AG09319 (cell line): ENCODE data around the gene UNCX.

Experiments
- DNase-seq: peaks from one replicate; pipeline ENCODE4 v3.0.0-alpha.2; 2010; ENCODE audit warnings: low read depth; ENCODE audit errors: extremely low read depth
- TF ChIP-seq, protein P1 (sequence below): IDR thresholded peaks from 2 replicates; pipeline ENCODE4 v1.5.1; 2011; ENCODE audit warnings: low read depth, mild to moderate bottlenecking, inconsistent platforms, low read length, moderate library complexity

Gene UNCX

DNA sequence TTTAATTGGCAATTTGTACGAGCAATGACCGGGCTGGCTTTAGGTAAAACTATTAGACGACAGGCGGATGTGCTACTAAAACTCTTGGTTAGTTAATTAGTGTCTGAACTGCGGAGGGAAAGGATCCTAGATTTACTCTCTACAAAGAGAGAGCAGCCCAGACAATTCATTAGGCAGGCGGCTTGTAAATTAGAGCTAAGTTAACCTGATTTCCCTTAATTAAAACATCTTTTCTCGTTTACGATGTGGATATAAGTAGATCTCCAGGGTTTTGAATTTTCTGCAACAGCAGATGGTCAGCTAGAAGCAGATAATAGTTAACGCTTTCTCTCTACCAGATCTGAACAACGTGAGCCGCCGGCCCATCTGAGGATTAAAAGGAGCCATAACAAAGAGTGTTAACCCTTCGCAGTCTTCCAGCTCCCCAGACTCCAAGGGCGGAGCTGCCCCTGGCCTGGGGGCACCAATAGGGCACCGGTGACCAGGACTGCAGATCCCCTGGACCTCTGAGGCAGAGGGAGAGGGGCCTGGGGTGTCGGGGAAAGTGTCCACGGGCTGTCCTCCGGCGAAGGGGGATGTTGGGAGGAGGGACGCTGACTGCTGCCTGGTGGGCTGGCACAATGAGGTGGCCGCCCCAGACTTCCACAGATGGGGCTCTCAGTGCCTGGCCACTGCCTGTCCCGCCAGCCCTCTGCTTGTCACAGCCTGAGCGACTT is 6.3 kb upstream of the UNCX start:
- no peak for DNase-seq
- TF ChIP-seq, protein P1, sequence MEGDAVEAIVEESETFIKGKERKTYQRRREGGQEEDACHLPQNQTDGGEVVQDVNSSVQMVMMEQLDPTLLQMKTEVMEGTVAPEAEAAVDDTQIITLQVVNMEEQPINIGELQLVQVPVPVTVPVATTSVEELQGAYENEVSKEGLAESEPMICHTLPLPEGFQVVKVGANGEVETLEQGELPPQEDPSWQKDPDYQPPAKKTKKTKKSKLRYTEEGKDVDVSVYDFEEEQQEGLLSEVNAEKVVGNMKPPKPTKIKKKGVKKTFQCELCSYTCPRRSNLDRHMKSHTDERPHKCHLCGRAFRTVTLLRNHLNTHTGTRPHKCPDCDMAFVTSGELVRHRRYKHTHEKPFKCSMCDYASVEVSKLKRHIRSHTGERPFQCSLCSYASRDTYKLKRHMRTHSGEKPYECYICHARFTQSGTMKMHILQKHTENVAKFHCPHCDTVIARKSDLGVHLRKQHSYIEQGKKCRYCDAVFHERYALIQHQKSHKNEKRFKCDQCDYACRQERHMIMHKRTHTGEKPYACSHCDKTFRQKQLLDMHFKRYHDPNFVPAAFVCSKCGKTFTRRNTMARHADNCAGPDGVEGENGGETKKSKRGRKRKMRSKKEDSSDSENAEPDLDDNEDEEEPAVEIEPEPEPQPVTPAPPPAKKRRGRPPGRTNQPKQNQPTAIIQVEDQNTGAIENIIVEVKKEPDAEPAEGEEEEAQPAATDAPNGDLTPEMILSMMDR: no peak

GRCh38 chr7:1227071-1227804 is 5.4 kb upstream of the UNCX start:
- TF ChIP-seq, protein P1: no peak
- no peak for DNase-seq

GRCh38 chr7:1227814-1228544 is 4.7 kb upstream of the UNCX start:
- TF ChIP-seq, protein P1: no peak
- DNase-seq: no peak

DNA sequence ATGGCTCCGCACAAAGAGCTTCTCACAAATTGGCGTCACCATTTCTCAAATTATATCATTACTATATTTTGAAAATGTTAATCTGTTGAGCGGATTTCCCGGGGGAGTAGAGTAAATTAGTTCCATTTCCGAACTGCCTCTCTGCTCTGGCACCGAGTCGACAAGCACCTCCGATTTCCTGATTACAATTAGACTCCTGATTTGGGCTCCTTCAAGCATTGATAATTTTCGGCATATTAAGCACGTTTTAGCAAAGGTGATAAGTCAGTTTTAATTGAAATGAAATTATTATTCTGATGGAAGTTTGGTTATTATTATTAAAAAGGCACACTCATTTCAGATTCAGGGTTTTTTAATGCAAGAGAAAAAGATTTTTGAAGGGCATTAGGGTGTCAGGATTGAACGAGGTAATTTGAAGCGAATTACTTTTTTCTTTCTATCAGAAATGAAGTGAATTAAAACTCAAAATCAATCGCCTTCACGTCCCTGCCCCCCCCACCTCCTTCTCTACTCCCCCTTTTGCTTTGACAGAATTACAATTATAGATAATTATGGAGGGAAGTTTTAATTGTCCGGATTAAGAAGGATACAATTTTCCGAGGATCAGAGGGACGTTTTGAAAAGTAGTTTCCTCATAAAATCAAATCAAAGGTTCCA is 4.0 kb upstream of the UNCX start:
- TF ChIP-seq, protein P1: no peak
- DNase-seq: no peak

- TF ChIP-seq, protein P1: no peak
- DNase-seq: no peak
Observed at GRCh38 chr7:1229202-1229947, 3.3 kb upstream of the UNCX start.

DNA sequence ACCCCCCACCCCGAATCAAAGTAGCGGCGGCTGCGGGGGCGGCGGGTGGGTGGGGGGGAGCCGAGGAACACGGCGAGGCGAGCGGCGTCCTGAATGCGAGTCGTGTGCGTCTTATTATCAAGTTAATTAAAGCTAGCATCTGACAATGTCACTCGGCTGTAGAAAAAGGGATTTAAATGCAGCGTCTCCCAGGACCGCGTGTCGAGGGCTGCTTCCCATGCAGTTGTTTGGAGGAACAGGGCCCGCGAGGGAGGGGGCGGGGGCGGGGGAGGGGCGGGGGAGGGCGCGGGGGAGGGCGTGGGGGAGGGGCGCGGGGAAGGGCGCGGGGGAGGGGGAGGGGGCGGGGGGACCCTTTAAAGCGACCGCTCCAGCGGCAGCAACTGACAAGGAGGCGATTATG is 2.7 kb upstream of the UNCX start:
- TF ChIP-seq, protein P1: no peak
- DNase-seq: no peak
